ENCODE results near the gene POLD3. TPM values are rescaled to one million over a fixed set of nuclear protein-coding genes. Genes with fewer than 3 reads are reported as not detected.

Gene POLD3
- total and polyA plus RNA-seq, 2 of the 8 experiments (the other 6 are each of a cell fraction or from before 2014, with no cell fraction given): 18.1 to 29.3 TPM

DNA sequence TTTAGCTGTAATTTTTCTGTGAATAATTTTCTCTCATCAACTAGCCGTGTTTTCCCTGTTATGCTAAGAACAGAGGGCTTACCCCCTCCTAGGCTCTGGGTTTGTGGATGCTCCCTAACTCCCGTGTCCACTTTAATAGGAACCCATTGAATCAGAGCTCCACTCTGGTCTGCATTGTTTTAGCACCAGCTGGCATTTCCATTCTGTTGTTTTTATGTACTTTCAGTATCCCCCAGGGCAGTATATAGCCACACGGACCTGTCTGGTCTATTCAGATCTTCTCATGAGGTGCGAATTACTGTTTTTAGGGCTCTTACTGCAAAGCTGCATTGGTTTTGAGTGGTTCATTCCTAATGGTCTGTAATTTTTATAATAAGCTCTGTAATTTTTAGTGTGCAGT lies 16.0 kb downstream of the POLD3 start:
- Histone ChIP-seq H2BK15ac (ENCODE audit: low read length) (no peak overlapping the region), H4K5ac (ENCODE audit: insufficient read length, low read depth, low read length) (no peak overlapping the region), H3K4me2 (ENCODE audit: insufficient read depth in 1 of 2, low read depth in 2 of 2, low read length in 2 of 2) (no peak overlapping the region), H3K4ac (replicated peaks; ENCODE audit: insufficient read length, low read depth, low read length) (no peak overlapping the region), H3K4me3 (ENCODE audit: extremely low read depth in 1 of 4, insufficient read depth in 2 of 4, low read depth in 3 of 4, low read length in 4 of 4) (no peak overlapping the region), H2AFZ (ENCODE audit: low read length) (no peak overlapping the region), H3K27me3 (replicated peaks in 1 of 4; ENCODE audit: control insufficient read depth in 3 of 4, extremely low read depth in 1 of 4, insufficient read depth in 3 of 4, low read length in 3 of 4) (no peaks in the 10 kb centered on the region), H2AK5ac (ENCODE audit: low read depth, low read length) (no peak overlapping the region), H3K23me2 (ENCODE audit: low read depth, low read length) (no peaks in the 10 kb centered on the region), H2BK5ac (ENCODE audit: low read depth, low read length) (no peak overlapping the region), H4K8ac (ENCODE audit: extremely low read depth, insufficient read depth, low read length) (no peak overlapping the region), H2BK120ac (replicated peaks; ENCODE audit: low read depth, low read length) (no peak overlapping the region), H3K14ac (ENCODE audit: insufficient read length) (no peak overlapping the region), H3K79me2 (ENCODE audit: control insufficient read depth in 1 of 2, insufficient read depth in 2 of 2, low read length in 2 of 2) (0 out of 4 replicates have a peak, but pooled peaks cover 0 to 4% of the 10 kb centered on the region in 2 experiments), H2BK20ac (ENCODE audit: low read length) (no peak overlapping the region), H3K79me1 (ENCODE audit: low read depth, low read length) (no peaks in the 10 kb centered on the region), H3K4me1 (replicated peaks in 1 of 4; ENCODE audit: control insufficient read depth in 3 of 4, insufficient read depth in 4 of 4, low read length in 3 of 4) (no peaks in the 10 kb centered on the region), H4K20me1 (replicated peaks in 1 of 2; ENCODE audit: control insufficient read depth in 1 of 2, insufficient read depth in 2 of 2, low read length in 2 of 2) (no peaks in the 10 kb centered on the region), H3K18ac (ENCODE audit: extremely low read depth, low read length) (no peak overlapping the region), H3K56ac (replicated peaks; ENCODE audit: insufficient read length, low read depth, low read length) (no peak overlapping the region), H3K9me3 (ENCODE audit: insufficient read depth in 2 of 2, low read depth in 1 of 2, low read length in 1 of 2) (no peaks in the 10 kb centered on the region), H3K9ac (replicated peaks in 1 of 4; ENCODE audit: extremely low read depth in 1 of 4, low read depth in 3 of 4, low read length in 3 of 4) (no peak overlapping the region), H3K36me3 (ENCODE audit: control insufficient read depth in 2 of 4, insufficient read depth in 4 of 4, low read length in 3 of 4) (peaks cover 10 to 48% (median 22%) of the 10 kb centered on the region in 4 experiments), H4K91ac (replicated peaks; ENCODE audit: insufficient read length, low read length) (no peak overlapping the region), H2BK12ac (ENCODE audit: low read depth, low read length) (no peak overlapping the region), H3K23ac (ENCODE audit: insufficient read length) (no peak overlapping the region), H3K27ac (ENCODE audit: low read depth, low read length) (no peak overlapping the region)
- no peak for DNase-seq (ENCODE audit: low read depth in 1 of 2, low spot score in 2 of 2)
- FAIRE-seq: no peak
- ChIA-PET CTCF (ENCODE audit: partially characterized antibody) (interaction anchor here (0.9 to 1.2 kb wide), 2 partner anchors 131 to 266 kb away, joined by 3 to 4 read pairs; no protein-coding TSS in a partner anchor), POLR2A (ENCODE audit: partially characterized antibody) (interaction anchor here (1.5 kb wide), 1 partner anchor 115 kb away, joined by 3 read pairs; the partner anchor contains the start of gene LIPT2)
- 90% methylated on average over 4 of the region's 4 CpGs; no CpG with 5 or more reads in 1 of the 2 experiments for WGBS, 2 experiments (ENCODE audit: extremely low coverage in 1 of 2, insufficient coverage in 1 of 2, insufficient read length in 1 of 2, insufficient replicate concordance in 2 of 2, low coverage in 1 of 2, low lambda C conversion rate in 2 of 2, missing lambda C conversion rate in 1 of 2)
- TF ChIP-seq GTF2F1 (IDR thresholded peaks at IDR 0.05; ENCODE audit: borderline replicate concordance, low read depth, low read length) (no peak), HDAC2 (IDR thresholded peaks at IDR 0.05; ENCODE audit: borderline replicate concordance in 1 of 2, low read depth in 2 of 2, low read length in 2 of 2) (no peak), JUND (IDR thresholded peaks at IDR 0.05; ENCODE audit: low read length) (no peak), POLR2AphosphoS5 (IDR thresholded peaks at IDR 0.05; ENCODE audit: low read depth, low read length) (no peak), CHD1 (IDR thresholded peaks at IDR 0.05; ENCODE audit: low read depth, low read length) (no peak), MAFK (IDR thresholded peaks at IDR 0.05; ENCODE audit: low read depth, low read length) (no peak), EGR1 (IDR thresholded peaks at IDR 0.05; ENCODE audit: borderline replicate concordance, low read depth, low read length) (no peak), CEBPB (IDR thresholded peaks at IDR 0.05; ENCODE audit: low read depth, low read length) (no peak)
- TF ChIP-seq, protein P1, sequence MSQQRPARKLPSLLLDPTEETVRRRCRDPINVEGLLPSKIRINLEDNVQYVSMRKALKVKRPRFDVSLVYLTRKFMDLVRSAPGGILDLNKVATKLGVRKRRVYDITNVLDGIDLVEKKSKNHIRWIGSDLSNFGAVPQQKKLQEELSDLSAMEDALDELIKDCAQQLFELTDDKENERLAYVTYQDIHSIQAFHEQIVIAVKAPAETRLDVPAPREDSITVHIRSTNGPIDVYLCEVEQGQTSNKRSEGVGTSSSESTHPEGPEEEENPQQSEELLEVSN (IDR thresholded peaks at IDR 0.05): no peak
